Measurements from ENCODE around the gene NOP9. TPM values are rescaled to one million over a fixed set of nuclear protein-coding genes. Genes with fewer than 3 reads are reported as not detected.

The NOP9 gene
- total RNA-seq, 1 experiment from 2014 or later, result 34.0 TPM

GRCh38 chr14:24264298-24264697 is 35.4 kb upstream of the NOP9 start:
- no peak for DNase-seq (ENCODE audit: low spot score)
- H3K4me3 ChIP-seq (ENCODE audit: low read depth, low read length, poor library complexity, severe bottlenecking), result no peak overlapping the region
- H3K36me3 ChIP-seq (ENCODE audit: insufficient read depth, low read length, poor library complexity, severe bottlenecking), result no peaks in the 10 kb centered on the region
- intact Hi-C loops (cut with micrococcal nuclease; ENCODE audit: unreplicated experiment), result no loop called here
- ChIA-PET CTCF (no interaction called here), POLR2A (ENCODE audit: low non-redundant PET) (no interaction called here)
- no peaks in the 10 kb centered on the region for H3K4me1 ChIP-seq (ENCODE audit: insufficient read depth, low read length, poor library complexity, severe bottlenecking)
- no peak for TF ChIP-seq CTCF (conservative IDR thresholded peaks at IDR 0.05; ENCODE audit: low read depth, low read length)
- H3K27me3 ChIP-seq (replicated peaks; ENCODE audit: insufficient read depth, low read depth, low read length, poor library complexity), result no peaks in the 10 kb centered on the region
- no peaks in the 10 kb centered on the region for H3K9me3 ChIP-seq (ENCODE audit: low read depth, low read length, poor library complexity, severe bottlenecking)
- no TSS peak for BruUV-seq (replicated peaks)
- H3K27ac ChIP-seq (ENCODE audit: low read depth, low read length, poor library complexity, severe bottlenecking), result no peak overlapping the region

GRCh38 chr14:24266344-24267244 is 33.1 kb upstream of the NOP9 start:
- CTCF ChIA-PET, result no interaction called here
- peaks cover 4% of the 10 kb centered on the region for H3K4me1 ChIP-seq (ENCODE audit: insufficient read depth, low read length, poor library complexity, severe bottlenecking)
- no peak for TF ChIP-seq EZH2 (IDR thresholded peaks at IDR 0.05; ENCODE audit: borderline replicate concordance, low read depth, low read length, poor library complexity, severe bottlenecking)
- TF ChIP-seq CTCF (conservative IDR thresholded peaks at IDR 0.05; ENCODE audit: low read depth, low read length), result no peak
- no peaks in the 10 kb centered on the region for H3K9me3 ChIP-seq (ENCODE audit: low read depth, low read length, poor library complexity, severe bottlenecking)
- POLR2A ChIA-PET (ENCODE audit: low non-redundant PET), result no interaction called here
- H3K27me3 ChIP-seq (replicated peaks; ENCODE audit: insufficient read depth, low read depth, low read length, poor library complexity), result no peaks in the 10 kb centered on the region
- H3K27ac ChIP-seq (ENCODE audit: low read depth, low read length, poor library complexity, severe bottlenecking), result no peak overlapping the region
- DNase-seq (ENCODE audit: low spot score), result no peak
- no TSS peak for BruUV-seq (replicated peaks)
- intact Hi-C loops (cut with micrococcal nuclease; ENCODE audit: unreplicated experiment), result no loop called here
- no peaks in the 10 kb centered on the region for H3K36me3 ChIP-seq (ENCODE audit: insufficient read depth, low read length, poor library complexity, severe bottlenecking)
- no peak overlapping the region for H3K4me3 ChIP-seq (ENCODE audit: low read depth, low read length, poor library complexity, severe bottlenecking)

GRCh38 chr14:24267516-24267915 is 32.1 kb upstream of the NOP9 start:
- BruUV-seq (replicated peaks), result no TSS peak
- H3K9me3 ChIP-seq (ENCODE audit: low read depth, low read length, poor library complexity, severe bottlenecking), result no peaks in the 10 kb centered on the region
- no peak overlapping the region for H3K27ac ChIP-seq (ENCODE audit: low read depth, low read length, poor library complexity, severe bottlenecking)
- no peaks in the 10 kb centered on the region for H3K36me3 ChIP-seq (ENCODE audit: insufficient read depth, low read length, poor library complexity, severe bottlenecking)
- H3K27me3 ChIP-seq (replicated peaks; ENCODE audit: insufficient read depth, low read depth, low read length, poor library complexity), result no peaks in the 10 kb centered on the region
- ChIA-PET POLR2A (ENCODE audit: low non-redundant PET) (no interaction called here), CTCF (no interaction called here)
- H3K4me3 ChIP-seq (ENCODE audit: low read depth, low read length, poor library complexity, severe bottlenecking), result no peak overlapping the region
- intact Hi-C loops (cut with micrococcal nuclease; ENCODE audit: unreplicated experiment), result no loop called here
- TF ChIP-seq CTCF (conservative IDR thresholded peaks at IDR 0.05; ENCODE audit: low read depth, low read length), result no peak
- no peak for TF ChIP-seq EZH2 (IDR thresholded peaks at IDR 0.05; ENCODE audit: borderline replicate concordance, low read depth, low read length, poor library complexity, severe bottlenecking)
- DNase-seq (ENCODE audit: low spot score), result no peak
- peaks cover 4% of the 10 kb centered on the region for H3K4me1 ChIP-seq (ENCODE audit: insufficient read depth, low read length, poor library complexity, severe bottlenecking)
